ENCODE results near the gene WFDC5.

GRCh38 chr20:45153752-45154151 lies 38.8 kb upstream of the WFDC5 start:
- TF ChIP-seq CTCF (conservative IDR thresholded peaks at IDR 0.05; ENCODE audit: low read depth in 2 of 2) (no peak), ZNF331 (CRISPR knock-in tag; IDR thresholded peaks at IDR 0.05; ENCODE audit: low read depth) (no peak)
